ENCODE data around the gene PUM1. TPM values are rescaled to one million over a fixed set of nuclear protein-coding genes. Genes with fewer than 3 reads are reported as not detected.
"Not testable (repeated sequence)": the region's sequence is repeated elsewhere in the genome, so short reads cannot be mapped to it uniquely, and the experiment has no call there.

PUM1 gene
- total RNA-seq, 1 donor from 2014 or later: 58.5 TPM

DNA sequence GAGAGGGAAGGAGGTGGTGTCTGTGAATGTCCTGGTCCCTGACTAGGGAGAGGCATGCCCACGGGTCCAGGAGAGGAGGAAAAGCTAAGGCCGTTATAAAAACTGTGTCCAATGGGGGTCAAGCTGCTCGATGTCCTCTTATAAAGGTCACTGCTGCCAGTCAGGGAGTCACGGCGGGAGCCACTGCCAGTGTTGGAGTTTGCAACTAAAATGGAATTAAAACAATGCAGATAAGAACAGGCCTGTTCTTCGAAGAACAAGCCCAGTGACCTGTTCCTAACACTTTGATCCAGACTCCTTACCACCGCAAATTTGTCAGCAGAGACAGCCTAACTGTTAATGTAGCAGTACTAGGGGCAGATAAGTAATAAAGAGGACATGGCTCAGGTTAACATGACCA, 100.8 kb downstream of the PUM1 start:
- DNase-seq (ENCODE audit: low read depth in 2 of 2): no peak

DNA sequence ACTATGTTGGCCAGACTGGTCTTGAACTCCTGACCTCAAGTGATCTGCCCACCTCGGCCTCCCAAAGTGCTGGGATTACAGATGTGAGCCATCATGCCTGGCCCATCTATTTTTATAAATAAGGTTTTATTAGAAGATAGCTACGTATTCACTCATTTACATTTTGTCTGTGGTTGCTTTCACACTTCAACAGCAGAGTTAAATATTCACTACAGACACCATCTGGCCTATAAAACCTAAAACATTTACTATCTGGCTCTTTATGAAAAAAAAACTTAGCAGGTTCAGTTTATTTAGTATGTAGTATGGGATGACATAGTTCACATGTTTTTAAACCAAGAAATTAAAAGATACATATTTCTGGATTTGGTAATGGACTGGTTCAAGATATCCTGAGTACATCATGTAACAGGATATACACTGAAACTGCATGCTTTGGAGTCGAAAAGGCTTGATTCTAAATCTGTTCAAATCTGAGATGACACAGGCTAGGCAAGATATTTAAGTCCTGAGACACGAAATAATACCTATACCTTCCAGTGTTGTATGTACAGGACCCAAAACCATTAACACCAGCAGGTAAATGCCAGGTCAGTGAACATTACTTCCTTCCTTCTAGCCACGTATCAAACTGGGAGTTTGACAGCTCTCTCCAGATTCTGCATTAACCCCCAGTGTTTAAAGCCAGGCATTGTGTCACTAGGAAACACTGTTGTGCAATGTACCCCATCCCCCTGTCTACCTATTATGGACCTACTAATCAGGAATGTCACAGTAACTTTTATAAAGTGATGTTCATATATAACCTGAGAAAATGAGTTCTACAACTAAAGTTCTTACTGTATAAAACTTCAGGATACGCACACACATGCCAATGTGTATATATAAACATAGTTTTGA, 102.7 kb downstream of the PUM1 start:
- peak in 1 of 2 donors; percentile 30 for DNase-seq (ENCODE audit: low read depth in 2 of 2)

DNA sequence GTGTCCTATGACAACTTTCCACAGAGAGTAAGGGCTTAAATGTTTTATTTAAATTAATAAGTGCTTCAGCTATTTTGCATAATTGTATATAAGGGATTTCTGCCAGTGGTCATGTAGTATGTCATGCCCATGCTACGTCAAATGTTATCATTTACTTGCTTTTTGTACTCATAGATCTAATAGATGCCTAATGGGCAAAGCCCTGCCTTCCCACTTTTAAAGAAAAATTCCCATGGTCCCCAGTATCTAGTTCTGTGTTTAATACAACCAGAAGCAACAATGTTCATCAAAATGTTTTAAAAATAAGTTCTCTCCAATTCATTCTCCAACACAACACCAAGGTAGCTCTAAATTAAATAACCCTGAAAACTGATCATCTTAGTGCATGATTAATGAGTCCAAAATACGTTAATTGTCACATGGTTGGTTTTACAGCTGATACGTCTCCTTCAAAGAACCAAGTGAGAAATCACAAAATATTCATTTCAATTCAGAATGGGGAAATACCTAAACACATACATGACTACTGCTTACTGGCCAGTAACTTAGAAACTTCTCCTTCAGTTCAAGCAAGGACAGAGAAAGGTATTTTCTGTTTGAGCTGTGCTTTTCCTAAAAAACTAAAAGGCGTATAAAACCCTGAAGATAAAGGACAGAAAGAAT, 107.8 kb downstream of the PUM1 start:
- no peak for DNase-seq (ENCODE audit: low read depth in 2 of 2)

DNA sequence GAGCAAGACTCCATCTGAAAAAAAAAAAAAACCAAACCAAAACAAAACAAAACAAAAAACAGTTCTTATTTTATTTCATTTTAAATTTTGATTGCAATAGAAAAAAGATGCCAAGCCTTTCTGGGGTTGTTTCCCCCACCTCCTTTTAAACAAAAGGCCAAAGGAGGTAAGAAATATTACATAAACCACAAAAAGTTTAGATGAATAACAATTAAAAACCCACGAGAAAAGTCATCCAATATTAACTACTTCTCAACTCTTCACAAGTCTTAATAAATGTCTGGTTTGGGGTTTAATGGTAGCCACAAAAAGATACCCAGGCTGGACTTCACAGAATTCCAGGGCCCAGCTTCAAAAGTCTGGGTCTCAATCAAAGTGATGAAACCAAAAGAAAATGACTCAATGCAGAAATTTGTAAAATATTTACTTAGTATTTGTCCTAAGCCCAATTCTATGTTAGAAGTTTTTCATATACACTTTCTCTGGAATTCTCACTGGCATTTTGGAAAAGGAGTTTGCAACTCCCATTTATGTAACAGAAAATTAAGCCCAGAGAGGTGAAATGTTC, 110.0 kb downstream of the PUM1 start:
- no peak for DNase-seq (ENCODE audit: low read depth in 2 of 2)

DNA sequence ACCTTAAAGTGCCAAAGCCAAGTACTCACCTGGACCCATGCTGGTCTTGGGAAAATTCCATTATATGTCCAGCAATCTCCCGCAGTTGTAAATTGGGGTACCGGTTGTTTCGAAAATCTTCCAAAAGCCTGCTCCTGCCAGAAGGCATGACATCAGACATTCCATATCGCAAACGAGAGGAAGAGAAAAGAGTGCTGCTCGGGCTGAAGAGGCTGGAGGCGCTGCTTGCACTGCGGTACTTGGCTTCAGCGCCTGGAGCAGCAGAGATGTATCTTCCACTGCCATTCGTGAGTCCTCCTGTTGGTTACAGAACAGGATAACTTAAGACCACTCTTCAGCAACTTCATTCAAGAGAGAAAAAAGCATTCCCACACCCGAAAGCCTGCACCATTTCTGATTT, 111.8 kb downstream of the PUM1 start:
- no peak for DNase-seq (ENCODE audit: low read depth in 2 of 2)

DNA sequence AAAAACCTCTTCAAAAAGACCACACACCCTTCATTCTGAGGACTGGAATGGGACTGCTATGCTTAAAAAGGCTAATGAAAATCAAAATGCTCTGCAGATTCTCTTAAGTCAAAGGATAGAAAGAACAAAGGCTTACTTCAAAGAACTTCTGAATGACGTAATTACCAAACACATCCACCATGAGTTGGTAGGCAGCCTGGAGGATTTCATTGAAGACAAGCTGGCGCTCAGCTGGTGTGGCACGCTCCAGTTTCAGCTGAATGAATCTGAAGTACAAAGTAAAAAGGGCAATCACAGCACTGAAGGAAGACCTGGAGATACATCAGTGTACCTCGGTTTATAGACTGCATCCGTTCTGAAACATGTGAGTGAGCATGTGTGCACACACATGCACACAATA, 113.4 kb downstream of the PUM1 start:
- no peak for DNase-seq (ENCODE audit: low read depth in 2 of 2)

DNA sequence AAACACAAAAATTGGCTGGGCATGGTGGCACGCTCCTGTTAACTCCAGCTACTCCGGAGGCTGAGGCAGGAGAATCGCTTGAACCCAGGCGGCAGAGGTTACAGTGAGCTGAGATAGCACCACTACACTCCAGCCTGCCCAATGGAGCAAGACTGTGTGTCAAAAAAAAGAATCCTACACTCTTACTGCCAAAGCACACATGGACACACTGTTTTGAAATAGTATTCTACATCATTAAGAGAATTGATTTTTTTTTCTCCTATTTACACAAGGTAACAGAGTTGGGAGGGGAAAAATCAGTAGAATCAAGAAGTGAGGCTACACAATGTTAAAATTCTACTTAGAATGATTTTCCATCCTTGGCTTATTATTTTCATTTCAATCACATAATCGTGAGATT, 114.8 kb downstream of the PUM1 start:
- no peak for DNase-seq (ENCODE audit: low read depth in 2 of 2)

DNA sequence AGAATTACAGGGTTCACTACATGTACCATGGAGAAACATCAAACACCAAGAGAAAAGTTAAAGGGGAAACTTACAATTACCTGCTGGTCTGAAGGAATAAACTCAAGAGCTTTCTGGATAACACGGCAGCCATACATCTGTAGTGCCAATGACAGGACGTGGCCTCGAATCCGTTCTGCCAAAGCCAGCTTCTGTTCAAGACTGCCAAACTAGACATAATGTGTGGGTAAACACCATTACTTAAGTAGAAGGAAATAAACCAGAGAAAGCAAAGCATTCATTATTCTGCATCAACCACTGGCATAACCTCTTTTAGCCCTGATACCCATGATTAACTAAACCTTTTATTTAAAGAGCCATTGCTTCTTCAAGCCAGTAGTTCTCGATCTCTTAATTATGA, 115.5 kb downstream of the PUM1 start:
- DNase-seq (ENCODE audit: low read depth in 2 of 2): no peak

DNA sequence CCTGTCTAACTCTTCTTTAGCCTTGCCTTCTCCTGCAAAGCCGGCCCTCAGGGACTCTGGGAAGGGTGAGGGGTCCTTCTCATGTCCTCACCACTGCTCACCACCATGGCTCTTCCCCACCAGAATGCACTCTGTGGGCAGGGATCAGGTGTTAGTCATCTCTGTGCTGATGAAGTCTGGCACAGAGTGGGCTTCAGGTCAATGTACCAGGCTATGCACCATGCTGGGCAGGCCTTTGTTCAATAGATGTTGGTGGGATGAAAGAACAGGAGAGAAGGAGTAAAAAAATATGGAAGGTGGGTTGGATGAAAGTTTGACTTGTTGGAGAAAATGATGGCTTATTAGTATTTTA, 116.1 kb downstream of the PUM1 start:
- not testable (repeated sequence) for DNase-seq (ENCODE audit: low read depth in 2 of 2)

DNA sequence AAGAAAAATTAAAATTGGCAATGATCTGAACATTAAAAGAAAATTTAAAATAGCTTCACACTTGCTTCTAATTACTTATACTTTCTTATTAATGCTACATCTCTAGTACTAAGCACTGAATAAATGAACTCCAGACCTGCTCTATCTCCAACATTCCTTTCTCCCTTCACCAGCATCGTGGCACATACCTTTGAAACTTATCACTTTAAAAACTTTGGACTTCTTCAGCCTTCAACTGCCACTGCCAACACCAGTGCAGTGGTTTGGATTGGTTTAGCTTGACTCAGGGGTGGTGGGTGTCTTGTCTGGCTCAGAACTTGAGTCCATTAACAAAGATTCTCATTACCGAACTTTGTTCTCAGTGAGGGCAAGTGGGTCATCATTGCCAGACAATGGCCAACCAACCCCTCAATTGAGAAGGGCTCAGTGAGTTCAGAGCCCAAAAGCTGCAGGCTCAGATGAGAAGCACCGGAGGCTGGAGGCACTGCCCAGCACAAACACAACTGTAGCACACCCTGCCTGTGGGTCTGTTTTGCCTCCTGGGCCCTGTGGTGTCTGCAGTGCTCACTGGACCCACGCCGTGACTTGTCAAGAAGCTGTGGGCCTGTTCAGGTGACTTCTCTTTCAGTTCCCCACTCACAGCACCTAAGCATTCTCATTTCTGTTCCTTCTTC, 116.6 kb downstream of the PUM1 start:
- DNase-seq (ENCODE audit: low read depth in 2 of 2): not testable (repeated sequence)

DNA sequence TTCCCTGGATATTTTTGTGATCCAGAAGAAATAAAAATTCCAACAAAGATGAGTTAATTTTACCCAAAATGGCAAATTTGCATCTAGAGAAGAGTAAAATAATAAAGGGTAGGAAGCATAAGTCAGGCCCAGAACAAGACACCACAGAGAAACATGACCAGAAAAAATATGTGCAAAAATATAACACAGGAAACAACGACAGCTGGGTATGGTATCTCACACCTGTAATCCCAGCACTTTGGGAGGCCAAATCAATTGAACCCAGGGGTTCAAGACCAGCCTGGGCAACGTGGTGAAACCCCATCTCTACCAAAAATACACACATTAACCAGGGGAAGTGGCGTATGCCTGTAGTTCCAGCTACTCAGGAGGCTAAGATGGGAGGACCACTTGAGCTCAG, 117.2 kb downstream of the PUM1 start:
- DNase-seq (ENCODE audit: low read depth in 2 of 2): no peak

DNA sequence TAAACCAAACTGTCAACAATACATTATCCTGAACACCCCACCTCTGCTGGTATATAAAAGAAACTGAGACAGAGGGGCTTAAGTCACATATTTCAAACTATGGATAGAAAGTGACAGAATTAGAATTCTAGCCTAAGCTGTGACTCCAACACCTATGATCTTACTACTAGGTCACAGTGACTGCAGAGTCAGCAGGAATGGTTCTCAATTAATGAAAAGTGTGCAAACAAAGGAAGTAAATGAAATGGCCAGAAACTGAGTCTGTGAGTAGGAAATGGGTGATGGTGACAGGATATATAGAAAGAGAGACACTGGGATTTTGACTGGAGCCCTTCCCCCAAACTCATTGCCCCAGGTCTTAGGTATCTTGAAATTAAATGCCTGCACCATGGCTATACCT, 118.3 kb downstream of the PUM1 start:
- DNase-seq (ENCODE audit: low read depth in 2 of 2): no peak

DNA sequence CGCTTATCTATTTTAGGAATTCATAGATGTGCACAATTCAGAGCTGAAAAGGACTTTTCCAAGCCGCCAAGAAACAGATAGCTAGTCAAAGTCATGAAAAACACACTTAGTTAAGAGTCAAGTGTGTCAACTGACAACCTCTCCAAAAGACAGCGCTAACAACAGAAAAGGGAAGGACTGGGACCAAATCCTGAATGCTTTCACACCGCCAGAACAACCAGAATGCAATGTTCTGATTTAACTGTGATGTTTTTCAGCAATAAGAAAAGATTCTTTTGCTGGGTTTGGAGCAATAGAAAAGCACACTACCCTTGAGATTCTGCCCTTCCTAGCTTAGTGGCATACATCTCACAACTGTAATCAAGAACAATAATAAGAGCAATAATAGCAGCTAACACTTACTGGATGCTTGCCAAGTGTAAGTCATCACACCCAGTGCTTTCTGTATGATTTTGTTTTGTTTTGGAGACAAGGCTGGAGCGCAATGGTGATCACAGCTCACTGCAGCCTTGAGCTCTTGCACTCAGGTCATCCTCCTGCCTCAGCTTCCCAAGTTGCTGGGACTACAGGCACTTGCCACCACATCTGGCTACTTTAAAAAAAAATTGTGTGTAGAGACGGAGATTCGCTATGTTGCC, 123.1 kb downstream of the PUM1 start:
- peak in 1 of 2 donors; percentile 79 for DNase-seq (ENCODE audit: low read depth in 2 of 2)

DNA sequence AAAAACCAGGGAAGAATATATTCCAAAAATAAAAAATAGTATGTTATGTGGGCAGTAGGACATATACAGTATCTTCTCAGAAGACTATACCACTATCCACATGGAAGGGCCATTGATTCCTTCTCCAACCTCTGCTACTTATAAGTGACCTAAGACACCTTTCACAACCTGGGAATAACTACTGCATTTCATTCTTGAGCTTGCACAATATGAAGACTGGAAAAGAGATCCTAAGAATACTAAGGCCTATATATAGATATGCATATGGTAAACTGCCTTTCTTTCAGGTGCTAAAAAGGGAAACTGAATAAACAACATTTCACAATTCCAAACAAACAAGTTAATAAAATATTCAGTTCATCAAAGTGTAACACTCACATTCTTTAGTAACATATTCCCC, 125.0 kb downstream of the PUM1 start:
- no peak for DNase-seq (ENCODE audit: low read depth in 2 of 2)

DNA sequence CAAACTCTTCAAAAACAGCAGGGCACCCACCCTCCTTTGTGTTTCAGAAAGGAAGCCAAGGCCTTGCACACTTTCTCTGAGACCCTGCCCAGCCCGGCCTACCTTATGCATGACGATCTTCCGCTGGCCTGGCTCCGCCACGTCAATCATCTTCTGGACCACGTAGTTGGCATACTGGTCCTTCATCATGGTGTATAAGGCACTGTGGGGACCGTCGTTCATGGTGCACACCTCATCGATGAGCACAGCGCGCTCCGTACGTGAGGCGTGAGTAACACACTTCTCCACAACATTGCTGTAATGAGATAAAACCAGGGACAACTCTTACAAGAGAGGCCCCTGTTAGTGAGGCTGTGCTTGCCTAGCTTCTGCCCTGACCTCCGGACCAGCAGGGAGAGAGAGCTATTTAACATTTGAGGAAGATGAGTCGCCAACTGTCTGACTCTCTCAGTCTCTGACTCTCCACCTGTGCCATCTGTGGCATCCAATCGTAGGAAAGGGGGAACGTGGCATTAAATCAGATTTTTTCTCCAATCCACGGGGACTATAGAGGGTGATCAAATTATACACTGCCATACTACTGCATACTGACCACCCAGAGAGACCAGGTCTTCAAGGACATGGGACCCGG, 128.9 kb downstream of the PUM1 start:
- DNase-seq (ENCODE audit: low read depth in 2 of 2): no peak

DNA sequence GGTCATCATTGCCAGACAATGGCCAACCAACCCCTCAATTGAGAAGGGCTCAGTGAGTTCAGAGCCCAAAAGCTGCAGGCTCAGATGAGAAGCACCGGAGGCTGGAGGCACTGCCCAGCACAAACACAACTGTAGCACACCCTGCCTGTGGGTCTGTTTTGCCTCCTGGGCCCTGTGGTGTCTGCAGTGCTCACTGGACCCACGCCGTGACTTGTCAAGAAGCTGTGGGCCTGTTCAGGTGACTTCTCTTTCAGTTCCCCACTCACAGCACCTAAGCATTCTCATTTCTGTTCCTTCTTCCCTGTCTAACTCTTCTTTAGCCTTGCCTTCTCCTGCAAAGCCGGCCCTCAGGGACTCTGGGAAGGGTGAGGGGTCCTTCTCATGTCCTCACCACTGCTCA, 129.8 kb downstream of the PUM1 start:
- not testable (repeated sequence) for DNase-seq (ENCODE audit: low read depth in 2 of 2)

DNA sequence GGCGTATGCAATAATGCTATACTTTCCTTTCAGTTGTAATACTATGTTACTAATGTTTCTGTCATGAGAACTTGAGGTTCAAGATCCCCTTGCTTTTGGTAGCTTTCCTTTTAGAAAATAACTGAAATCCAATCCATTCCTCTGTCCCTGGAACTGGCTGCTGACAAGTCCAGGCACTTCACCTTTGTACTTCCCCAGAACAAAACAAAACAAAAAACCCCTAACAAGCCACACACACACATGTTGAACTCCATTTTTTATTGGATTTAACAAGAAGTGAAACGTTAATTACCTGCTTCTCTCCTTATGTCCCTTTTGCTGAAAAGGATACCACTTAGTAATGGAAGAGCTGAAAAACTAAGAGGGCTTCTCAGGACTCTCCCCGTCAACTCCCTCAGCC, 130.9 kb downstream of the PUM1 start:
- no peak for DNase-seq (ENCODE audit: low read depth in 2 of 2)

DNA sequence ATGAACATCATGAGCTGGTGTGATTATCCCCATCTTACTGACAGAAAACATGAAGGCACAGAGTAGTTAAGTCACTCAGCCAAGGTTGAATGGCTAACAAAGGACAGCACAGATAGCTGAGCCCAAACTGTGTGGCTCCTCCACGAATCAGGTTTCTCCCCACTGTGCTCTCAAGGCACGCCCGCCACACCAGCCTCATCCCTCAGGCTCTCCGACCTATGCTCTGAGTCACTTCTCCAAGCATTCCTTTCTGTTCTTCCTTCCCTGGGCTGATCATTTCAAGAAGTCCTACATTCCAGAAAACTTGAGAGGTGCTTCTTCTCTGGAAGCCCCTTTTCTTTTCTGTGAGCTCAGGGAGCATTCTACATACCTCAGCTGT, 131.7 kb downstream of the PUM1 start:
- DNase-seq (ENCODE audit: low read depth in 2 of 2): no peak

DNA sequence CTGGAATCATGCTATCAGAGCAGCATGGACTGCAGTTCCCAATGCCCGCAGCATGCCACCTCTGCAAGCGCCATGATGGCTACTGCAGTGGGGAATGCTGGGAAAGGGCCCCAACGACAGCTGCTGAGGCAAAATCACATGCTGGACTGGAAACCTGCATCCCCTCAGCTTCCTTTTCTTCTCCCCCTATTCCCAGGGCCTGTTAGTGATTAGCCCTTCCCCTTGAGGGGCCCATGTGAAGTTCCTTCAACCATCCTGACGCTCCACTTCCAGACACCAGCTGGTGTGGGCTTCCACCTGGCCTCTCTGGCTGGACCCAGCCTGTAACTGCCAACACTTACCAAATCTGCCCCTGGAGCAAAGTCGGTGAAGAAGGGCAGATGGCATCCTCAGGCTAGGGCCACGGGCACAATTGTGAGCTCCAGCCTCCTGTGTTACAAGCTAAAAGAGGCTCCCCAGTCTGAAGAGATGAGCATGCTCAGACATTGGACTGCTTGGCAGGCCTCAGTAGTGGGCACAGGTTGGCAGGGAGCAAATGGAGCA, 134.8 kb downstream of the PUM1 start:
- DNase-seq (ENCODE audit: low read depth in 2 of 2): no peak

DNA sequence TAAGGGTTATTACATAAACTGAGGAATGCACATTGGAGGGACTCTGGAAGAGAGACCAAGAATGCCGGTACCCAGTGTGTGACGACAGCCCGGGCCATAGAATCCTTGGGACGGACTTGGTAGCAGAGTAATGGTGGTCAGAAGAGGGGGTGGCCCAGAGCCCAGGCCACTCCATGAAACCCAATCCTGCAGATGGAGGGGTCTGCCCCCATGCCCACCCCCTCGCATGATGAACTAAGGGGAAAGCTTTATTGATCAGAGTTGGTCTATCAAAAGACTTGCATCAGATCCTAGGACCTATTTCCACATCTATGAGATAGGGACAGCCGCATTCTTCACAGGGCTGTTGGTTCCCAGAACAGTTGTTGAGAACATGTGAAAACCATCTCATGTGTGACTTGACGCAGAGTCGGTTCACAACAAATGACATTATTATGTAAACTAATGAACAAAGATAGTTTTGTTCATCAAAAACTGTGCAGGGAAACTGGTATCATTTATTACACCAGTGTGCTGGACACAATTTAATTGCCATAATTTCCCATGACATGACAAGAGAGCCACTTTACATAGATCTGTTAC, 135.5 kb downstream of the PUM1 start:
- no peak for DNase-seq (ENCODE audit: low read depth in 2 of 2)
